Measurements from ENCODE around the gene NUAK2.

The NUAK2 gene

DNA sequence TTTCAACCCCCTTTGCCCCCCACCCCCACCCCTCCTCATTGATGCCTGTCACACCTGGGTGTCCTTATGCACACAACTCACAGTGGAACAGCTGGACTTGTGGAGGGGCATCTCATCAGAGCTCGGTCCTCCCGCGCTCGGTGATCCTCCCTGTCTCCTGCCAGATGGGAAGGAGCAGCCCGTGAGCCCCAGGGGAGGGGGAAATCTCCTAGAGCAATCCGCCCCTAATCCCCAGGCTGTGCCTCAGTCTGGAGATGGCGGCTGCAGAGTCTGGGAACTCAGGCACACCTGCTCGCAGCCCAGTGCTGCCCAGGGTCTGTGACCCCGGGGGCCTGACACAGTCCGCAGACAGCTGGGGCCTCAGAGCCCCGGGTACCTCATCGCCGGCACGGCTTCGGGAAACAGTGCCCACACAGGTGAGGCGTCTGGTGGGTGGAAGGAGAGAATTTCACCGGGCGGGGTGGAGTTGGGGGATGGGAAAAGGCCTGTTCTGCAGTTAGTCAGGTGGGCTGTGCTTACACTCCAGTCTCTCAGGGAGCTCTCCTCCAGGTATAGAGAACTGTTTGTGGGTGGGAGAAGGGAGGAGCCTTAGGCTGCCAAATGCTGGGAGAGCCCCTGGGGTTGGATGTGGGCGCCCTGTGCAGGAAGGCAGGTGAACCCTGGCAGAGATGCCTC is 64.5 kb downstream of the NUAK2 start:
- TF ChIP-seq EZH2 (IDR thresholded peaks at IDR 0.05; ENCODE audit: borderline replicate concordance, low read length): no peak
- TF ChIP-seq, protein P1, sequence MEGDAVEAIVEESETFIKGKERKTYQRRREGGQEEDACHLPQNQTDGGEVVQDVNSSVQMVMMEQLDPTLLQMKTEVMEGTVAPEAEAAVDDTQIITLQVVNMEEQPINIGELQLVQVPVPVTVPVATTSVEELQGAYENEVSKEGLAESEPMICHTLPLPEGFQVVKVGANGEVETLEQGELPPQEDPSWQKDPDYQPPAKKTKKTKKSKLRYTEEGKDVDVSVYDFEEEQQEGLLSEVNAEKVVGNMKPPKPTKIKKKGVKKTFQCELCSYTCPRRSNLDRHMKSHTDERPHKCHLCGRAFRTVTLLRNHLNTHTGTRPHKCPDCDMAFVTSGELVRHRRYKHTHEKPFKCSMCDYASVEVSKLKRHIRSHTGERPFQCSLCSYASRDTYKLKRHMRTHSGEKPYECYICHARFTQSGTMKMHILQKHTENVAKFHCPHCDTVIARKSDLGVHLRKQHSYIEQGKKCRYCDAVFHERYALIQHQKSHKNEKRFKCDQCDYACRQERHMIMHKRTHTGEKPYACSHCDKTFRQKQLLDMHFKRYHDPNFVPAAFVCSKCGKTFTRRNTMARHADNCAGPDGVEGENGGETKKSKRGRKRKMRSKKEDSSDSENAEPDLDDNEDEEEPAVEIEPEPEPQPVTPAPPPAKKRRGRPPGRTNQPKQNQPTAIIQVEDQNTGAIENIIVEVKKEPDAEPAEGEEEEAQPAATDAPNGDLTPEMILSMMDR (IDR thresholded peaks at IDR 0.05; ENCODE audit: low read length): no peak
- H3K9ac ChIP-seq (ENCODE audit: low read length): no peak overlapping the region

DNA sequence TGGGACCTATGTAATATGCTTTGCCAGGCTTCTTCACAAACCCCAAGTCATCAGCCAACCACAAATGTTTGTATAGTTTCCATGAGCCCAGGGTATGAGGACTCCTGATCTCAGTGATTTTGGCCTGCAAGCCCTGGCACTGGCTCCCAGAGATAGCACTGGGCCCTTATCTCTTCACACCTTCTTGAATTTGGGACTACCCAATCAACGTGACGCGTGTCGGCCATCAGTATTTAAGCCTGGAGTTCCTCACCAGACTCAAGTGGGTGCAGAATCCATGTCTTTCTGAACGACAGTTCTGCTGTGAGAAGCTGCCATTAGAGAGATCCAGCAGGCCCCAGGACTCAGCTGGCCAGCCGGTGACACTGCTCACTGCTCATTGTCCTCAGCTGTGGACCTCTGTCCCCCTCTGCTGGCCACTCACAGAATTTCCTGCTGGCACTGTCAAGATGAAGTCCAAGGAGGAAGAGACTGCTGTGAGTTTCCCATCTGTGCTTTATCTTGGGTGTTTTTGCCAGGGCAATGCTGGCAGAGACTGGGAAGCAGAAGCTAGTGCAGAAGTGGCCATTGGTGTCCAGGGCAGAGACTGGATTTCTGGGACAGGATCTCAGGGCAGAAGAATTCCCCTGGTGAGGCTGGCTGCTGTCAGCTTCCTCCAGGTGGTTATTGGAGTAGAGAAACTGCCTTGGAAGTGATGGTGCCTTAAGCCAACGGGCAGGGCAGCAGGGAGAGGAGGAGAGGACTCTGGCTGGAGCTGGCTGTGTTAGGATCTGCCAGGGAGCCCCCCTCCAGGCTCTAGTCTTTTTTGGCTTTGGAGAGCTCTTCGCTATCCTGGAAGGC is 65.4 kb downstream of the NUAK2 start:
- H3K9me3 ChIP-seq (ENCODE audit: low read length): no peaks in the 10 kb centered on the region
- H2AFZ ChIP-seq (ENCODE audit: low read length): no peak overlapping the region
- H3K9ac ChIP-seq (ENCODE audit: low read length): no peak overlapping the region
- no peaks in the 10 kb centered on the region for H3K79me2 ChIP-seq (ENCODE audit: insufficient read depth, low read length)
- H3K9me2 ChIP-seq (ENCODE audit: low read depth, low read length): no peaks in the 10 kb centered on the region
- no peaks in the 10 kb centered on the region for H3F3A ChIP-seq (ENCODE audit: insufficient read depth, low read length)
- H3K27ac ChIP-seq (ENCODE audit: low read depth, low read length, poor library complexity, severe bottlenecking): no peak overlapping the region
- no peaks in the 10 kb centered on the region for H4K20me1 ChIP-seq (ENCODE audit: insufficient read depth, low read length)
- TF ChIP-seq, protein P1 (IDR thresholded peaks at IDR 0.05; ENCODE audit: low read length): peak; percentile 95
- no peak for TF ChIP-seq EZH2 (IDR thresholded peaks at IDR 0.05; ENCODE audit: borderline replicate concordance, low read length)
- no peak overlapping the region for H3K4me2 ChIP-seq (ENCODE audit: low read length)
- no peaks in the 10 kb centered on the region for H3K36me3 ChIP-seq (ENCODE audit: insufficient read depth, low read length)
- peaks cover 13% of the 10 kb centered on the region; the same call in 1 of the 2 replicates for H3K27me3 ChIP-seq (ENCODE audit: insufficient read depth, low read length)
- no peak overlapping the region for H3K4me3 ChIP-seq (ENCODE audit: low read depth, low read length, poor library complexity, severe bottlenecking)
- H3K4me1 ChIP-seq (ENCODE audit: insufficient read depth, low read length, severe bottlenecking): peaks cover 9% of the 10 kb centered on the region

More for the DNA sequence above, 64.5 kb downstream of the NUAK2 start:
- Histone ChIP-seq H3K27ac (ENCODE audit: low read depth, low read length, poor library complexity, severe bottlenecking) (no peak overlapping the region), H3K9me3 (ENCODE audit: low read length) (no peaks in the 10 kb centered on the region), H2AFZ (ENCODE audit: low read length) (no peak overlapping the region), H3K9me2 (ENCODE audit: low read depth, low read length) (no peaks in the 10 kb centered on the region), H3K36me3 (ENCODE audit: insufficient read depth, low read length) (no peaks in the 10 kb centered on the region), H3F3A (ENCODE audit: insufficient read depth, low read length) (no peaks in the 10 kb centered on the region), H3K4me1 (ENCODE audit: insufficient read depth, low read length, severe bottlenecking) (peaks cover 9% of the 10 kb centered on the region), H3K79me2 (ENCODE audit: insufficient read depth, low read length) (no peaks in the 10 kb centered on the region), H3K4me3 (ENCODE audit: low read depth, low read length, poor library complexity, severe bottlenecking) (no peak overlapping the region), H3K4me2 (ENCODE audit: low read length) (no peak overlapping the region), H4K20me1 (ENCODE audit: insufficient read depth, low read length) (no peaks in the 10 kb centered on the region), H3K27me3 (ENCODE audit: insufficient read depth, low read length) (peaks cover 16% of the 10 kb centered on the region; the same call in 1 of the 2 replicates)

Data from OCI-LY1 (cell line).